ENCODE results near the gene TMEM163.

DNA sequence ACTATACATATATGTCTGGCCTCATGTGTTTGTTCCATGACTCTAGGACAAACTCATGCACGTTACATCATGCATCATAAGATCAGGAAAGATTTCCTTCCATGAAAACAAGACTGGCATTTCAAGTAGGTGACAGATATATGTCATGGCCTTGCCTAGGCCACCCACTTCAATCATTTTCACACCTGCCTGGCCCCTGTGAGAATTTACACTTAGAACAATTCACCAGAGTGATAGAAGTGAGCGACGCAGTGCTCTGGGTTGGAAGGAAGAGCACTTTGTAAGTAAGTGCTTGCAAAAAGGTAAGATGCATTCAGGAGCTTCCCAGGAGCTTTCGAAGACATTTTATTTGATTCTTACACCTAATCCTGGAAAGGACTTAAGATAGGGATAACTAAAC is 39.5 kb downstream of the TMEM163 start:
- TF ChIP-seq, protein P1, sequence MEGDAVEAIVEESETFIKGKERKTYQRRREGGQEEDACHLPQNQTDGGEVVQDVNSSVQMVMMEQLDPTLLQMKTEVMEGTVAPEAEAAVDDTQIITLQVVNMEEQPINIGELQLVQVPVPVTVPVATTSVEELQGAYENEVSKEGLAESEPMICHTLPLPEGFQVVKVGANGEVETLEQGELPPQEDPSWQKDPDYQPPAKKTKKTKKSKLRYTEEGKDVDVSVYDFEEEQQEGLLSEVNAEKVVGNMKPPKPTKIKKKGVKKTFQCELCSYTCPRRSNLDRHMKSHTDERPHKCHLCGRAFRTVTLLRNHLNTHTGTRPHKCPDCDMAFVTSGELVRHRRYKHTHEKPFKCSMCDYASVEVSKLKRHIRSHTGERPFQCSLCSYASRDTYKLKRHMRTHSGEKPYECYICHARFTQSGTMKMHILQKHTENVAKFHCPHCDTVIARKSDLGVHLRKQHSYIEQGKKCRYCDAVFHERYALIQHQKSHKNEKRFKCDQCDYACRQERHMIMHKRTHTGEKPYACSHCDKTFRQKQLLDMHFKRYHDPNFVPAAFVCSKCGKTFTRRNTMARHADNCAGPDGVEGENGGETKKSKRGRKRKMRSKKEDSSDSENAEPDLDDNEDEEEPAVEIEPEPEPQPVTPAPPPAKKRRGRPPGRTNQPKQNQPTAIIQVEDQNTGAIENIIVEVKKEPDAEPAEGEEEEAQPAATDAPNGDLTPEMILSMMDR (IDR thresholded peaks at IDR 0.05; ENCODE audit: low read length): no peak
- TF ChIP-seq EZH2 (IDR thresholded peaks at IDR 0.05; ENCODE audit: borderline replicate concordance, low read length): no peak

Measured in OCI-LY1 (cell line).